GM19455 (cell line): ENCODE data around the gene MRPL20.
"Not testable (repeated sequence)": the region's sequence is repeated elsewhere in the genome, so short reads cannot be mapped to it uniquely, and the experiment has no call there.

Experiments used
- ATAC-seq: cut with Tn5 transposase; IDR thresholded peaks from one replicate; pipeline ENCODE4 v1.9.1; 2021; ENCODE audit not compliant: unreplicated experiment

MRPL20 gene

DNA sequence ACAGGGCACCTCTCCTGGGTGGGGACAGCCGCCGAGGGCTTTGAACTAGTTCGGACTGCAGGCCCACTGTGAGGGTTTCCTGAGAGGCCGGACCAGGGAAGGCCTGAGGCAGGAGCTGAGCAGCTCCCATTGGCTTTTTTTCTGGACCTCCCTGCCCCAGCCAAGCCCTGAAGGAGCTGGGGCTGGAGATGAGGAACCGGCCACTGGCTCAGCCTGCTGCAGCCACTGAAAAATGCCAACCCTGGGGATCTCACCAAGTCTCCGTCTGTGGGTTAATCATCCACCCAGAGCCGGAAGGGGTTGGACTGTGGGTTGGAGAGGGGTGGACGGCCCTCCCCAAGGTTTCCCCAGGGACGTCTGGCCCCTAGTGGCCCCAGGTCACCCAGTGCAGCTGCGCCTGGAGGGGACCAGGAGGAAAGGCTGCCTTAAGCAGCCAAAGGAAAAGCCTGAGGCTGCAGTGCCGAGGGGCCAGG lies 30.8 kb upstream of the MRPL20 start:
- ATAC-seq = no peak

DNA sequence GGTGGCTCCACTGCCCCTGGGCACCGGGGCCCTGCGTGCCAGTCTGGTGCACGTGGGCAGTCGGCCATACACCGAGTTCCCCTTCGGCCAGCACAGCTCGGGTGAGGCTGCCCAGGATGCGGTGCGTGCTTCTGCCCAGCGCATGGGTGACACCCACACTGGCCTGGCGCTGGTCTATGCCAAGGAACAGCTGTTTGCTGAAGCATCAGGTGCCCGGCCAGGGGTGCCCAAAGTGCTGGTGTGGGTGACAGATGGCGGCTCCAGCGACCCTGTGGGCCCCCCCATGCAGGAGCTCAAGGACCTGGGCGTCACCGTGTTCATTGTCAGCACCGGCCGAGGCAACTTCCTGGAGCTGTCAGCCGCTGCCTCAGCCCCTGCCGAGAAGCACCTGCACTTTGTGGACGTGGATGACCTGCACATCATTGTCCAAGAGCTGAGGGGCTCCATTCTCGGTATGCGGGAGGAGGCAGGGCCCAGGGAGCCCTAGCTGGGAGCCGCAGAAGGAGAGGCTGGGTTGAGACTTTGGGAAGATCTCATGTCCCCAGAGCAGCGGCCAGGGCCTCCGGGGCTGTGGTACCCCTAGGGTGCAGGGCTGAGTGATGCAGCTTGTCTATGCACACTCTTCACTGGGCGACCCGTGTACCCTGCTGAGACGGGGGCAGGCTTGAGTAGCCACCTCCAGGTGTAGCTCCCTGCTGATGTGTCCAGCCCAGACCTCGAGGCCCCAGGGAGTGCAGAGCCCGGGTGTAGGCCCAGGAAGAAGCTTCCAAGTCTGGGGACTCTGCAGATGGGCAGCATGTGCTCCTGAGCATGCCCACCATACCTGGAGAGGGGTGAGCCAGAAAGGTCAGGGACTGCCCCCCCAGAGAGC lies 30.2 kb upstream of the MRPL20 start:
- no peak for ATAC-seq

DNA sequence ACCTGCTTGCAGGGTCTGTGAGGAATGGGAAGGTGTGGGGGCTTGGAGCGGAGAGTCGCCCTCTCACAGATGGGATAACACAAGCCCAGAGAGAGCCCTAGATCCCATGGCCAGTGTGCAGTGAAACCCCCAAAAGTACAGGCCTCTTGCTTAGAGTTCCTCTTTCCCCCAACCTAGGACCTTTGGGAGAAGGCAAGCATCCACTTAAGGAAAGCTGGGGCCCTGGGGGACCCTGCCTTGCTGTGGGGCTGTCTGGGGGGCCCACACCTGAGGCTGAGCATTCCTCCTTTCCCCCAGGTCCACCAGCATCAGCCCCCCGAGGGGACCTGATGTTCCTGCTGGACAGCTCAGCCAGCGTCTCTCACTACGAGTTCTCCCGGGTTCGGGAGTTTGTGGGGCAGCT lies 29.5 kb upstream of the MRPL20 start:
- no peak for ATAC-seq

DNA sequence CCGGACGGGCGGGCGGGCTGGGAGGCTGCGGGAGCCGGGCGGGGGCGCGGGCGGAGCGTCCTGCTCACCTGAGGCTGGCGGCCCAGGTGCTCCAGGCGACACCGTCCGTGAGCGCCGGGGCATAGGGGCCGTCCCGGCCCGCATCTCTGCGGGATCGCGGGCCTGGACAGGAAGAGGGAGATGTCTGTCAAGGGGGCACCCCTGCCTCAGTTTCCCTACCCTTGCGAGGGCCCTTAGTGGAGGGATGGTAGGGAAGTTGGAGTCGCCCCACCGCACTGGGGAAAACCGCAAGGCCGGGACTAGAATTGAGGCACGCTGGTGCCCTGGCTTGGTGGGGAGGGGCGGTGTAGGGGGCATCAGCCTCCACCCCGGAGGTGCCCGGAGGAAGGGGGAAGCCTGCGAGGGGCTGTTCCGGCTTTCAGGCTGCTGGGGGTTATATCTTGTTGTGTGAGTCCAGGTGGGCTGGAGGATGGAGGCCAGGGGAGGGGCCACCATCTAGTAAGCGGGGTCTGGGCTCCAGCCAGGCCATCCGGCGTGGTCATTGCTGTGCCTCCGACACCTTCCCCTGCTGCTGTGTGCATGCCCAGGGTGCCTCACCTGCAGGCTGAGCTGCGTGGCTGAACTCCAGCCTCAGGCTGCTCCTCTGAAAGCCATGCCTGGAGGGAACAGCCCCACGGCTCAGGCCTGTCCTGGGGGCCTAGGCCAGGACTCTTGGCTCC lies 29.0 kb upstream of the MRPL20 start:
- ATAC-seq = no peak

DNA sequence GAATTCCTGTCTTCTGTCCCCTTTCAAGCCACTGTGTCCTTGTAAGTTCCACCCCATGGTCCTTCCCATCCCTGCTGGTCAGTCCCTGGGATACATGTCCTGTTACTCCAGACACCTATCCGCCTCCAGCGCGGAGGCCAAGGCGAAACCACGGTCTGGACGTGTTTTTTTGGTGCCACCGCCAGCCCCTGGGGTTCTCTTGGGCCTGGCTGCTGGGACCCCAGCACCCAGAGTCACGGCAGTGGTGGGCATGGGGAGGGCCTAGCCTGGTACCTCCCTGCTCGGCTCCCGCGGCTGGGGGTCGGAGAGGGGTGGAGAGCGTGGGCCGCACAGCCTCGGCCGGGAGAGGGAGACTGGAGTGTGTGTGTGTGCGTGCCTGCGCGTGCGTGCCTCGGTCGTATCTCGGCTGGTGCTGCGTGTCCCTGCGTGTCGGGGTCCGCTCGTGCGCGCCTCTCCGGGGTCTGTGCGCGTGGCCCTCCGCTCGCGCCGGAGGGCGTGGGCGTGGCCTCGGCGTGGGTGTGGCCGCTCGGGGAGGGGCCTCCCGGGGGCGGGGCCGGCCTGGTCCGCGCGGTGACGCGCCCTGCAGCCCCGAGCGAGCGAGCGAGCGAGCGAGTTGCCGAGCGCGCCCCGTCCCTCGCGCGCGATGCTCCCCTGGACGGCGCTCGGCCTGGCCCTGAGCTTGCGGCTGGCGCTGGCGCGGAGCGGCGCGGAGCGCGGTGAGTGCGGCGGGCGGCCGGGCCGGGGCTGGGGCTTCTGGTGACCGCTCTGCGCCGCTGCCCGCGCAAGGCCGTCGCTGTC lies 28.2 kb upstream of the MRPL20 start, which contains the start of gene VWA1:
Gene VWA1, plus strand, starts transcription at position 585 of the 798 bp plus-strand sequence. Its CDS starts 59 bp downstream, at position 644.
- ATAC-seq = no peak

DNA sequence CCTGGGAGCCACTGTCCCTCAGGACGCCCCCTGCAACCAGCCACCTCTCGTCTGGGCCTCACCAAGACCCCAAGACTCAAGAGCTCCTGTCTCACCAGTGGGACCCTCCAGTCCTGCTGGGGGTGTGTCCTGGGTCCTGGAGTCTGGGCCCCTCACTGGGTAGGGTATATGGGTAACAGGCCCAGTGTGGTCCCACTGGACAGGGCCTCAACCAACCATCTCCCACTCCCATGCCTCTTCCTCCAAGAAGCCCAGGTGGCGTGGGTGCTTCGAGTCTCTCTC lies 27.7 kb upstream of the MRPL20 start:
- no peak for ATAC-seq

DNA sequence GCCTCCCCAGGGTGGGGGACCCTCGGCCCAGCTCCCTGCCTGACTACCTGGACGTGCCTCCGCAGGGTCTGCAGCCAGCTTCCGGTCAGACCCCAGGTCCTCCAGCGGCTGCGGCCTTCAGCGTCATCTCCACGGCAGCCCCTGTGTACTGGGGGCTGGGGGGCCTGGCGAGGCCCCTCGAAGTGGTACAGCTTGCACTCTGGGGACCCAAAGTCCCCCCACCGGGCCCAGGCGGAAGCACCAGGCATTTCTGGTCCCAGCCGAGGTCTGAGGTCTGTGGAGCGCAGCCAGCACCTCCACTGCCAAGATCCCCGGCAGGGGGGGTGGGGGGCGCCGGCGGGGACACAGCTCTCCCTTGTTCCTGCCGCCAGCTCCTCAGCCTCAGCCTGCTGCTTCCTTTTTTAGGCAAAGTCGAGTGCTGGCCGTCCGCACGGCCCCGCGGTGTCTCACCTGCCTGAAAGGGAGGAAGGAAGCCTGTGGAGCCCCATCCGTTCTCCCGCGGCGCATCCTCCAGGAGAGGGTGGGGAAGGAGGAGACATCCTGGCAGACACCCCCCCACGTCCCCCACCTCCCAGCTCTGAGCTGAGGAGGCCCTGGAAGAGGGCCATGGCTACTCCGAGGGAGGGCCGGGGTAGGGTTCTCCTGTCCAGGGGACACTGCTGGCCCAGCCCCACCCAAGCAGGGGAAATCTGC lies 27.2 kb upstream of the MRPL20 start:
- ATAC-seq = no peak

DNA sequence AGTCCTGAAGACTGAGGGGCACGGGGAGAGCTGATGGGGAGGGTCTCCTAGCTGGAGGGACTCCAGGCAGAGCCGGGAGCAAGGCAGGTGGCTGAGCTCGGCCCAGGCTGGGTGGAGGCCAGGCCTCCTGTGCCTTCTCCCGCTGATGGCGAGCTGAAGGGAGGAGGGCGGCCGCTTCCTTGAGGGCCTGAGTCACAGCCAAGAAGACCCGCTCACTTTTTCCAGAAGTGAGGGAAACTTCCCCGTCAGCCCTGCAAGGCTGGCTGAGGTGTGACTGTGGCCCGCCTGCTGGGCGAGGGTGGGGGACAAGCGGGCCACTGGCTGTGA lies 26.7 kb upstream of the MRPL20 start:
- ATAC-seq = no peak

DNA sequence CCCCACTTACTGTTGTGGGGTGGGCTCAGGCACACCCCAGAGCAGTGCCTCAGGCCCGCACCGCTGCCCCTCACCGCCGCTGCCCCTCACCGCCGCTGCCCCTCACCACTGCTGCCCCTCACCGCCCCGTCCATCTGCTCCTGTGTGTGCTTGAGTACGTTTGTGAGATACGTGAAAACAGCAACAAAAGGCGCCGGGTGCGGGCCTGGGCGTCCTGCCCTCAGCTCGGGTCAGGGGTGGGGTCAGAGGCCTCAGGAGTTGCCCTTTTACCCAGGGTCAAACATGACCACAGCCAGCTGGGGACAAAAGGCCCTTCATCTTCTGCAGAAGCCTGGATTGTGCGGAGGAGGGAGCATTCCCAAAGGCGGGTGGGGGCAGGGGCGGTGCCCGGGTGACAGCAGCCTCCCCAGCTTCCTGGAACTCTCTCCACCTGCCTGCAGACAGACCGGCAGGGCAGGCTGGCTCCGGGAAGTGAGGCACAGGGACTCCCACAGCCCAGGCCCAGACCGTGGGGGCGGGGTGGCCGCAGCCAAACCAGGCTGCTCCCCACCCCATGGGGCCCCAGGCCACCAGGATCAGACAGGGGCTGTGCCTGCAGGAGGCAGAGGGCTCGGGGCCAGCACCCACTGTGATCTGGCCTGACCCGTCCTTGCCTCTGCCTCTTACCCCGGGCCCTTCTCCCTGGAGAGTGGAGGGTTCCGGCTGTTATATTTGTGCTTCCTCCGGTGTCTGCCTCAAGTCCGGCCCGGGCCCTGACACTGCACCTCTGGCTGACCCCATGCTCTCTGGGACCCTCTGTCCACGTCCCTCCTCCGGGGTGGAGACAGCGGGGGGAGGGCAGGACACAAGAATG lies 26.1 kb upstream of the MRPL20 start:
- ATAC-seq = no peak

DNA sequence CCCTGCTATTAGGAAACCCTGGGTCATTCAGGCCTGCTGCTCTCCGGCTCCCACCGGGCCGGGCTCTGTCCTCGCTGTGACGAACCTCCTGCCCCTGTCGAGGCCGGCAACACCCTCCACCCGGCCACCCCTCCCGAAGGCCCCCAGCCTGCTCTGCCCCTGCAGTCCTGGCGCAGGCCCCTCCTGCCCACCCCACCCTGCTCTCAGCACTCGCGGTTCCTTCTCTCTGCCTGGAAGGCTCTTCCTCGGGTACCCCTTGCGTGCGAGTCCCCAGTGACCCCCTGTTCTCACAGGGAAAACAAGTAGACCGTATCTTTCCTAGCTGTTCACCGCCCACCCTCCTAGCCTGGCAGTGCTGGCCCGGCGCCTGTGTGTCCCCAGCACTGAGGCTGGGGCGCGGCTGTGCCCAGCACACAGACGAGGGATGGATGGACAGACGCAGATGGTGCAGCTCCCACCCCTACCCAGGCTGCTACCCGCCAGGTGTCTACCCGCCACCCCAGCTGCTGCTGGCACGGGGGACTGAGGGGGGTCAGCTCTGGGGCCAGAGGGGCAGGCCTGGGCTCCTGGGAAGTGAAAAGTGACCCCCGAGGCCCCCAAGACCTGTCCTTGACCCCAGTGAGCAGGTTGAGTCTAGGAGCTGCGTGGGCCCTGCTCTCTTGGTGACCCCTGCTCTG lies 25.3 kb upstream of the MRPL20 start:
- no peak for ATAC-seq

DNA sequence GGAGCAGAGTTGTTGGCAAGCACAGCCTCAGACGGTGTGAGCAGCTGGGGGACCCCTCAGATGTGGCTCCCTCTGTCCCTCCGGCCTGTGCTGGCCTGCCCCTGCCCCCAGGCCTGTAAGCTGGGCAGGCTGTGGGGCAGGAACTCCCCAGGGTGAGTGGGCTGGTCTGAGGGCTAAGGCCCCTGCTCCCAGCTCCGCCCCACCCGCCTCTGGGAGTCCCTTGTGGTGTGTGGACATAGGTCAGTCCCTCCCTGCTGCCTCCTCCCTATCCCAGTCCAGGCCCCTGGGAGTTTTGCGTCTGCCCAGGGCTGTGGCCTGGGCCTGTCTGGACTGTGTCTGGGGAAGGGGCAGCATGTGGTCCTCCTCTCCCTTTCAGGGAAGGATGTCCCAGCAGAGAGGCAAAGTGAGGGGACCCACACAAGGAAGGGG lies 24.8 kb upstream of the MRPL20 start:
- ATAC-seq = no peak

DNA sequence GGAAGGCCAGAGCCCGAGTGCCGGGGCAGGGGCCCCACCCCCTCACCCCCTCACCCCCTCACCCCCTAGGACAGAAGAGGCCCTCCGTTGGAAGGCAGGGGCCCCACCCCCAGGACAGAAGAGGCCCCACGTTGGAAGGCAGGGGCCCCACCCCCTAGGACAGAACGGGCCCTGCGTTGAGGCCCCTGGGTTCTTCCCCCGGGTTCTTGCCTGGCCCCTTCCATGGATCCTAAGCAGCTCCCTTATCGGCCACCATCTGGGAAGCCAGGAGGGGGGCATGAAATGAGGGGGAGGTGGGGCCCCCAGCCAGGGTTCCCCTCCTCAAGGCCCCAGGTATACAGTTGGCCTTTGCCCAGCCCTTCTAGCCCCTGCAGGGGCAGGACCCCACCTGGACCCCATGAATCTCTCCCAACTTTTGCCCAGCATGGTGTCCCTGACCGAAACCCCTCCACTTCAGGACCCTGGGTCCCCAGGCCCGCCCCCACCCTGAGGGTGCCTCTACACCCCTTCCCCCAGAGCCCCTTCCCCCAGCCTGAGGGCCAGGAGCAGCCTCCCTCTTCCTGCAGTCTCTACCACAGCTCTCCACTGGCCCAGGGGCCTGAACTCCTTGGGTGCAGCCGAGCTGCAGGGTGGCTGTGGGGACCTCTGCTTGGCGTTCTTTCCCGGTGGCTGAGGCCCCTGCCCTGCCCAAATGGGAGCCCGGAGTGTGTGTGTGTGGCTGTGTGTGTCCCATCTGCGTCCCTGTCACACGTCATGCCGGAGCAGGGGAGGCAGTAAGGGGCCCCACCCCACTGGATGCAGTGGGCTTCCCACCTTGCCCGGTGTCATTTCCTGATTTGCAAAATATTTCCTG lies 24.1 kb upstream of the MRPL20 start:
- ATAC-seq = no peak

DNA sequence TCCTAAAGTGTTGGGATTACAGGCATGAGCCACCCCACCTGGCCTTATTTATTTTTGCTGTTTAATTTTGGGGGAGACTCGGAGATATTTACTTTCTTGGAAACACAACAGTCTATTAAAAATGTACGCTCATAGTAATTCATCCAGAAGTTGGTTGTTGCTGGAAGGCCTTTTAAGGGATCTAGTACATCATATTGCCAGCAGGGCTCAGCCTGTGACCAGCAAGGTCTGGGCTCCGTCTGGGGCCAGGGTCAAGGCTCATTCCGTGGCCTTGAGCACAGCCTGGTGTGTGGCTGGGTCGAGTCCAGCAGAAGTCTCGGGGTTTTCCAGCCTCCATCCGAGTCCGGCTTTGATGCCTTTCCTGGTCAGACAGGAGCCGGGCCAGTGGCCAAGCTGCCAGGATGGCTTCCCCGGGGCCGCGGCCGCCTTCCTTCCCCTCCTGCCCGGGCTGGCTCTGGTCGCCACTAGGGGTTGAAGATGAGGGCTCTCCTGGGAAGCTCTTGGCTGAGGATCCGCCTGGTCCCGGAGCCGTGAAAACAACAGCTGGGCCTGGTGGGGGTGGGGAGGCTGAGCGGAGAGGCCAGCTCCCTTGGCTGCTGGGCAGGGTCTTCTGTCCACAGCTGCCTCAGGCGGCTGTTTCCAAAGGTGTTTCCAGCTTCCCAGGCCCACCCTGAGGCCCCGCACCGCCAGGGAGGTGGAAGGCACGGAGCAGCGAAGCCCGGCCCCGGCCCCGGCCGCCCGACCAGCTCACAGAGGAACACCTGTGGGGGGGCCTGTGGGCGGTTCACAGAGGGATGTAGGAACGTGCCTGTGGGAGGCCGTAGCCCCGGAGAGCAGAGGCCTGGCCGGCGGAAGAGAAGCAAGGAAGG lies 23.3 kb upstream of the MRPL20 start:
- ATAC-seq = no peak

DNA sequence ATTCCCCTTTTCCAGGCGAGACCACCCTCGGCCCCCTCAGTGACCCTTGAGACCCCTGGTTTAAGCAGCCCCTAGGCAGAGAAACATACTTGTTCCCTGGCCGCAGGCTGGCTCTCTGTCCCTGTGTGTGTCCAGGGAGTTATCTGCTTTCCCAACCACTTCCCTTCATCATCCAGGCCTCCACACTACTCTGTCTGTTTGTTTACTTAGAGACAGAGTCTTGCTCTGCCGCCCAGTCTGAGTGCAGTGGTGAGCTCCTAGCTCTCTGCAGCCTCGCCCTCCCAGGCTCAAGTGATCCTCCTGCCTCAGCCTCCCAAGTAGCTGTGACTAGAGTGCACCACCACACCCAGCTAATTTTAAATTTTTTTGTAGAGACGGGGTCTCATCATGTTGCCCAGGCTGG lies 22.6 kb upstream of the MRPL20 start:
- no peak for ATAC-seq

DNA sequence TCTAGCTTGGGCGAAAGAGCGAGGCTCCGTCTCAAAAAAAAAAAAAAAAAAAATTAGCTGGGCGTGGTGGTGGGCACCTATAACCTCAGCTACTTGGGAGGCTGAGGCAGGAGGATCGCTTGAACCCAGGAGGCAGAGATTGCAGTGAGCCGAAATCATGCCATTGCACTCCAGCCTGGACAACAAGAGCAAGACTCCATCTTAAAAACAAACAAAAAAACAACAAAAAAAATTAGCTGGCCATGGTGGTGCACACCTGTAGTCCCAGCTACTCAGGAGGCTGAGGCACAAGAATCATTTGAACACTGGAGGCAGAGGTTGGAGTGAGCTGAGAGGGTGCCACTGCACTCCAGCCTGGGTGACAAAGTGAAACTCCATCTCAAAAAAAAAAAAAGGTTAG lies 21.9 kb upstream of the MRPL20 start:
- ATAC-seq = not testable (repeated sequence)

DNA sequence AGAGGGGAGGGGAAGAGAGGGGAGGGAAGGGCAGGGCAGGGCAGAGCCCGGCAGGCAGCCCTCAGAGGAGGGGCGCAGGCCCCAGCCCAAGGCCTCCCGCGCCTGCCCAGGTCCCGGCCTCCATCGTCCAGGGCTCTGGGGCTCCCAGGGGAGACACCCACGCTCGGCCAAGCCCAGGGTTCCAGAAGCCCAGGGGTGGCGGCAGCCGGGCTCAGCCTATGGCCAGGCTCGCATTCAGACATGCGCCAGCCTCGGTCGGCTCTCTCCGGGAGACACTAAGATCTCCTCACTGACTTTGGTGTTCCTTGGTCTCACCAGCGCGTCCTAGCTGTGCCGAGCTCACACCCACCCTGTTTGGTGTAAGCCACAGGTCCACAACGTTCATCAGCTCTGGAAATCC lies 21.1 kb upstream of the MRPL20 start:
- no peak for ATAC-seq

DNA sequence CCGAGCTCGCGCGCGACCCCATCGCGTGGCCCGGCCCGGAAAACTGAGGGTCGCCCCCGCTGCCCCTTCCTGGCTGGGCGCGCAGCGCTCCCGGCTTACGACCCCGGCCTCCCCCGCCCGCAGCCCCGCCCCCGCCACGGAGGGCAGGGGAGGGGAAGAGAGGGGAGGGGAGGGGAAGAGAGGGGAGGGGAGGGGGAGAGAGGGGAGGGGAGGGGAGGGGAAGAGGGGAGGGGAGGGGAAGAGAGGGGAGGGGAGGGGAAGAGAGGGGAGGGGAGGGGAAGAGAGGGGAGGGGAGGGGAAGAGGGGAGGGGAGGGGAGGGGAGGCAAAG lies 20.7 kb upstream of the MRPL20 start:
- ATAC-seq = no peak
